GM18861 (cell line): ENCODE results near the gene ITIH2.
"Not testable (repeated sequence)": the region's sequence is repeated elsewhere in the genome, so short reads cannot be mapped to it uniquely, and the experiment has no call there.

Experiments used
- ATAC-seq: cut with Tn5 transposase; IDR thresholded peaks from one replicate; pipeline ENCODE4 v1.9.1; 2021; ENCODE audit not compliant: unreplicated experiment

The ITIH2 gene, protein sequence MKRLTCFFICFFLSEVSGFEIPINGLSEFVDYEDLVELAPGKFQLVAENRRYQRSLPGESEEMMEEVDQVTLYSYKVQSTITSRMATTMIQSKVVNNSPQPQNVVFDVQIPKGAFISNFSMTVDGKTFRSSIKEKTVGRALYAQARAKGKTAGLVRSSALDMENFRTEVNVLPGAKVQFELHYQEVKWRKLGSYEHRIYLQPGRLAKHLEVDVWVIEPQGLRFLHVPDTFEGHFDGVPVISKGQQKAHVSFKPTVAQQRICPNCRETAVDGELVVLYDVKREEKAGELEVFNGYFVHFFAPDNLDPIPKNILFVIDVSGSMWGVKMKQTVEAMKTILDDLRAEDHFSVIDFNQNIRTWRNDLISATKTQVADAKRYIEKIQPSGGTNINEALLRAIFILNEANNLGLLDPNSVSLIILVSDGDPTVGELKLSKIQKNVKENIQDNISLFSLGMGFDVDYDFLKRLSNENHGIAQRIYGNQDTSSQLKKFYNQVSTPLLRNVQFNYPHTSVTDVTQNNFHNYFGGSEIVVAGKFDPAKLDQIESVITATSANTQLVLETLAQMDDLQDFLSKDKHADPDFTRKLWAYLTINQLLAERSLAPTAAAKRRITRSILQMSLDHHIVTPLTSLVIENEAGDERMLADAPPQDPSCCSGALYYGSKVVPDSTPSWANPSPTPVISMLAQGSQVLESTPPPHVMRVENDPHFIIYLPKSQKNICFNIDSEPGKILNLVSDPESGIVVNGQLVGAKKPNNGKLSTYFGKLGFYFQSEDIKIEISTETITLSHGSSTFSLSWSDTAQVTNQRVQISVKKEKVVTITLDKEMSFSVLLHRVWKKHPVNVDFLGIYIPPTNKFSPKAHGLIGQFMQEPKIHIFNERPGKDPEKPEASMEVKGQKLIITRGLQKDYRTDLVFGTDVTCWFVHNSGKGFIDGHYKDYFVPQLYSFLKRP

DNA sequence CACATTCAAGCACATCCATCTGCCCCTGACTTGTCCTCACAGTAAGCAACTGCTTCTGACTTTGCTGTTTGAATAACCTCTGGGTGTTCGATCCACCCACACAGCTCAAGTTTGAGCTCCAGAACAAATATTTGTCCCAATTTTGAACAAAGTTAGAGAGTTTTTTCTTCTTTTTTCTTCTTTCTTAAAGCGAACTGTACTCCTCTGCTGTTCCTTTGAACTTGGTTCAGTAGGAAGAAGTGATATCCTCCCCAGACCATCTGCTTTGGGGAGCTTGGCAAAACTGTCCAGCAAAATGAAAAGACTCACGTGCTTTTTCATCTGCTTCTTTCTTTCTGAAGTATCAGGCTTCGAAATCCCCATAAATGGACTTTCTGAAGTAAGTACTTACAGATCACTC lies at the start of gene ITIH2:
ITIH2 (plus strand) TSS at position 177 of the 400 bp plus-strand sequence; CDS start at position 296, 119 bp downstream.
- no peak for ATAC-seq

DNA sequence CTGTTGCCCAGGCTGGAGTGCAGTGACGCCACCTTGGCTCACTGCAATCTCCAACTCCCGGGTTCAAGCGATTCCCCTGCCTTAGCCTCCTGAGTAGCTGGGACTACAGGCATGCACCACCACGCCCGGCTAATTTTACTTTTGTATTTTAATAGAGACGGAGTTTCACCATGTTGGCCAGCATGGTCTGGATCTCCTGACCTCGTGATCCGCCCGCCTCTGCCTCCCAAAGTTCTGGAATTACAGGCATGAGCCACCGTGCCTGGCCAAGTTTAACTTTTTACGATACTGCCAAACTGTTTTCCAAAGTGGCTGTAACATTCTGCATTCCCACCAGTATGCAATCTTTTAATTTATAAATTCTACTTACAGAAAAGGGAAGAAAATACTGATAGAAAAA lies 46.0 kb upstream of the ITIH2 start:
- ATAC-seq, result not testable (repeated sequence)

DNA sequence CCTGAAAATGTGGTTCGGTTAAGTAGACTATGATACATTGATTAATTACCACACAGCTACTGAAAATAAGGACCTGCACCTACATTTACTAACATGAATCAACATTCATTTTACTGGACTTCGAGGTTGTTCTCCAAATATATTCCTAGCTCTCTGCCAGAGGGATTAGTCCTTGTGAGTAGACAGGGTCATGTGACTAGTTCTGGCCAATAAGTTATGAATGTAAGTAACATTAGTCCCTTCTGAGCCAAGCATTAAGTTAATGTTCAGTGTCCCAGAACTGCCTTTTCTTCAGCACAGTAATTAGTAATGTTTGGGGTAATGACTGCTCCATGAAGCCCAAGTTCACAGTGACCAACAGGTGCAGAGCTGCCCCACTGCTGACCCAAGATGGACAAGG lies 45.6 kb upstream of the ITIH2 start:
- no peak for ATAC-seq

DNA sequence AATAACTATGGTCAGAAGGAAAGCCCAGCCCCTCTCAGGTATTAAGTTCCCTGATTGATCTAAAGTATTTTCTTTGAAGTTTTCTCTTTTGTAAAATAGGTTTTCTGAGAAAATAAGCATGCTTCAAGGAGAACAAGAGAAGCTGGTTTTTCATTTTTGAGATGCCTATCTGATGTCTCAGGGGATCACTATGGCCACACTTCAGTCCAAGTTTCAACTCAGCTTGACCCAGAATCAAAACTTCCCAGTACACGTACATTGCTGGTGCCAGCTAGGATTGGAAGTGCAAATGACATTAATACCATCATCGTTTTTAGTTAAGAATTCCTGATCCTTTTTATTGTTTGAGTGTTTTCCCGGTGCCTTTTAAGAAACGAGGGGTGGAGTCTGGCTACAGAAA lies 43.6 kb upstream of the ITIH2 start:
- ATAC-seq, result no peak

DNA sequence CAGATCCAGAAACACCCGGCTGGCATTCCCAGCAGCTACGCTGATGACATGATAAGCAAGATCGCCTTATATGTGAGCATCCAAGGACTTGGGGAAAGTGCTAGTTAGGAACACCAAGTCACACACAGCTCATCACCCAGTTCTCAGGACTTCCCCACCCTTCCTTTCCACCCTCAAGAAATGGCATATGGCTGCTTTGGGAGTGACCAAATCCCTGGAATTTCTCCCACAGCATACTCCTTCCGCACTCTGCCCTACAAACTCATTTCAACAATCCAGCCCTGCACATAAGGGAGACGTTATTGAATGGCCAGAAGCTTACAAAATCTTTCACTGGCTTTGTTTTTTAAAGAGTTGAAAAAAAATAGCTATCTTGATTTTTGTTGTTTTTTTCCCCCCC lies 40.6 kb upstream of the ITIH2 start:
- ATAC-seq, result no peak

DNA sequence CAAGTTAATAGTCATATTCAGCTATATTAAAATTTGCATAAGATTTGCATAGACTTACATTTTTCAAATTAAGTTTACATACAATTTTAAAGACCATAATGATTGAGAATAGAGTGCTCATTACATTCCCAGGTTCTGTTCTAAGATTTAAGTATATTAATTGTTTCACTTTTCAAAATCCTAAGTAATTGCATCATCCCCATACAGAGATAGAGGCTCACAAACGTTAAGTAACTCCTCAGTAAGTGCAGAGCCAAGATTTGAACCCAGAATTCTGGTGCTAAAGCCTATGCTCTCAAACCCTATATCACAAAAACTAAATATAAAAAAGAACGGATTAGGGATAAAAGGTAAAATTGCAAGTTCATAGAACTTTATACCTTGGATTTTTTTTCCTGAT lies 38.4 kb upstream of the ITIH2 start:
- ATAC-seq, result no peak

DNA sequence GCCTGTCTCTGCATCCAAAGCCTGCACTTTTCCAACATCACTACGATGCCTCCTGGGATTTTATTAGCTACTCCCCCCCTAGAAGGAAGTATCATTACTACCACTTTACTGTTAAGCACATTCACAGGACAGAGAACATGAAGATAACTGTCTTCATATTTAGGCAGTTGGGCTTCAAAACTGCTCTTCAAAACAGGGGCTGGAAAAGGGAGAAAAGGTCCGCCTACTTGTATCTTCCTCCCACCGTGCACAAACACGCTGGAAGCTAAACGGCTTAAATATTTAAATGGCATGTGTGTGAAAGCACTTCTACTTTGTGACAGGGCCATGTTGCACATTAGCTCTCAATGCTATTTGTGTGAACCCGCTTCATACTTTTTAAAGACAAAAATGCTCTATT lies 37.3 kb upstream of the ITIH2 start:
- ATAC-seq, result no peak

DNA sequence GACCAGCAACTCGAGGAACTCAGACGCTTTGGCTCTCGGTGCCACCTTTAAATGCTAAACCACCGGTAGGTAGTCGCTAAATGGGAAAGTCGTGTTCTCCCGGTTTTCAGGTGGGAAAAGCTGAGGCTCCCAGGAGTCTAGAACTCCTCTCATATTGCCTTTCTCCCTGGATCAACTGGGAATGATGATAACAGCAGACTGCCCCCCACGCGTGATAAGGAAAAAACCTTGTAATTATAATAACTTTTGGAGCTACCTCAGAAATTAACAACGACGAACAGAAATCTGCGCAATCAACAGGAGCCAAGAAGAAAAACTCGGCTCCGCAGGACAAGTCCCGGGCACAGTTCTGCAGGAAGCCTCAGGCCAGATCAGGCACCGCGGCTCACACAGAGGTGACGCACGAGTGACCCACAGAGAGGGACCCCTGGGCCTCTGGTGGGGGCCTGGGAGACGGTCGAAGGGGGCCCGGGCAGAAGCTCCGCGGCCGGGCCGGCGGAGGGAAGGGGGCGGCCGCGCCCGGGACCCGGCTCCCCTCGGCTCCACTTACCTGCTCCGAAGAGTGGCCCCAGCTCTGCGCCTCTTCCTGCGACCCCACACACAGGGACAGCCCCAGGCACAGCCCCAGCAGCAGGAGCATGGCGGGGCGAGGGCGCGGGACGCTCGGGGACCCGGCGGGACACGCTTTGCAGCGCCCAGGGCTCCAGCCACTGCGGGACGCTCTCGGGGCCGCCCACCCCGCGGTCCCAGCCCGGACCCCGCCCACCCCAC lies 36.7 kb upstream of the ITIH2 start, which contains the start of gene ITIH5:
ITIH5 (minus strand) TSS at position 714 of the 771 bp plus-strand sequence; CDS start at position 640, 74 bp downstream.
- no peak for ATAC-seq

DNA sequence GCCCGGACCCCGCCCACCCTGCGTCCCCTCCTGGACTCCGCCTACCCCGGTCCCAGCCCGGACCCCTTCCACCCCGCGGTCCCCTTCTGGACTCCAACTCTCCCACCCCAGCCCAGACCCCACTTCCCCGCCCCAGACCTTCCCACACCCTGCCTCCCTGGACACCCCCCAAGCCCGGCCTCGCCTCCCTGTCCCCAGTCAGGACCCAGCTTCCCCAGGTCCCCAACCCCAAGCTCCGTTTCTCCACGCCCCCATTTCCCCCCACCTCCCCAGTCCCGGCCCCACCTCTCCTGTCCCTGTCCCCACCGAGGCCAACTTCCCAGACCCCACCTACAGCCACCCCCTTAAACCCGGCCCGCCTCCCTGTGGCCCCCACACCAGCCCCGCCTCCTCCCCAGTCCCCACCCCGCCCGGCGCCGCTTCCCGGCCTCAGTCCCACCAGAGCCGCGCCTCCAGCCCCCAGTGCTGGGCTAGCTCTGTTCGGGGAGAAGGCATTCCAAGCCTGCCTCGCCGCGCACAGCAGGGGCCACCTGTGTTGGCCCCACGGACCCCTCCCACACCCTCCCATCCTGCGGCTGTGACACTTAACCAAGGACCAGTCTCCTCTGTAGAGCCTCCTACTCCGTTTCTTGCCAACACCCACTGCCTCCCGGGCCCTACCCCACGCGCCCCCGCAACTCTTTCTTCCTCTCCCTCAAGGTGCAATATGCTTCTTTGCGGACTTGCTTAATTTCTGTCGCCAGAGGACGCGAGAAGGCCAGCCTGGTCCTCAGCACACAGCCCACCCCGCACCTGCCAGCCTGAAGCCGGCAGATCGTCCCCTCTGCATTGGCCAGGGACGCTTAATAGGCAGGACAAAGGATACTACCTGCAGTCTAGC lies 35.6 kb upstream of the ITIH2 start:
- ATAC-seq, result no peak

DNA sequence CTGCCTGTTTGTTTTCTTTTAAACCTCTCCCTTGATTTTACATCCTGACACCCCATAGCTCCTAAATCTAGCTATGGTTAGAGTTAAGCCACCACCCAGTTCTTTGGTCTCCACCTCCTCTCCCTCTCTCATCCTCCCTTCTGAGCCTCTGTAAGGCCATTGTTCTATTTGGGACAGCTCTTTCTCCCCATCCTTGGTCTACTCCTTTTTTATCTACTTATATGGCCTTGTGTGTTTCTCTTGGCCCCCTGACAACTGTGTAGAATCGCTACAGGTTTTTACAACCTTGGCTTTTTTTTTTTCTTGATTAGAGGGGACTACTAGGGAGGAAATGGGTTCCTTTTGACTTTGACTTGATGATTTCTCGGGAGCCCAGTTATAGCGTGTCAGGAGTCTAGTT lies 33.0 kb upstream of the ITIH2 start:
- no peak for ATAC-seq

DNA sequence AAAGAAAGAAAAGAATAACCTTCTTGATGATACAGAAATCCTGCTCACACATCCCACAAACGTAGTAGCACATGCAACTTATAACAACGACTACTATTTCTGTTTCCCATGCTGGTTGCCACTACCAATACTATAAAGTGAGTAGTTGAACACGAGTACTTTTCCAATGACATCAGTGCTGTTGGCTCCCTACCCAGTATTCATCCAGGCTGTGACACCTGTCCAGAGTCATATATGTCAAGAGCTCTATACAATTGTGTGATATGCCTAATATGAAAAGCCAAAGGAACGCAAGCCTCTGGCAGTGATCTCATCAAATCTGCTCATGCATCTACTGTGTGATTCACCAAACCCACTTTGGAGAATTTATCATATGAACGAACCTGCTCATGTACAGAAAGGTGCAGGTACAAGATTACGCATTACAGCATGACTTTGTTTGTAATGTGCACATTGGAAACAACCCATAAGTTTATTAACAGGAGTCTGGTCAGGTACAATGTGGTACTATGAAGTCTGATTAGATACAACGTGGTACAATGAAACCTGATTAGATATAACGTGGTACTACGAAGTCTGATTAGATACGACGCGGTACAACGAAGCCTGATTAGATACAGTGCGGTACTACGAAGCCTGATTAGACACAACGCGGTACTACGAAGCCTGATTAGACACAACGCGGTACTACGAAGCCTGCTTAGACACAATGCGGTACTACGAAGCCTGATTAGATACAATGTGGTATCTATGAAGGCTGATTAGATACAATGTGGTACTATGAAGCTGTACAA lies 30.6 kb upstream of the ITIH2 start:
- ATAC-seq, result no peak

DNA sequence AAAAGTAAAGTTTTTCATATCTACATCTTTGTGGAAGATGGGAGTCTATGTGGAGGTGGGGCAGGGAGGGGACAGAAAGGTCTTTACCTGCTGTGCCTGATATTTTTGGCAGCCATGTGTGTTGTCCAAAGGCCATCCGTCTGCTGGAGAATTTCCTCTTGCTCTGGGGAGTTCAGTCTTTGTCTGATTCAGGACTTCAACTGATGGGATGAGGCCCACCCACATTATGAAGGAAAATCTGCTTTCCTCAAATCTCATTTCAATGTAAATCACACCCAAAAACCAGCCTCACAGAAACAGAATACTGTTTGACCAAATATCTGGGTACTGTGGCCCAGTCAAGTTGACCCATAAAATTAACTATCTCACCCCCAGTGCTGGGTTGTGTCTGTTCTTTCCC lies 23.9 kb upstream of the ITIH2 start:
- ATAC-seq, result no peak

DNA sequence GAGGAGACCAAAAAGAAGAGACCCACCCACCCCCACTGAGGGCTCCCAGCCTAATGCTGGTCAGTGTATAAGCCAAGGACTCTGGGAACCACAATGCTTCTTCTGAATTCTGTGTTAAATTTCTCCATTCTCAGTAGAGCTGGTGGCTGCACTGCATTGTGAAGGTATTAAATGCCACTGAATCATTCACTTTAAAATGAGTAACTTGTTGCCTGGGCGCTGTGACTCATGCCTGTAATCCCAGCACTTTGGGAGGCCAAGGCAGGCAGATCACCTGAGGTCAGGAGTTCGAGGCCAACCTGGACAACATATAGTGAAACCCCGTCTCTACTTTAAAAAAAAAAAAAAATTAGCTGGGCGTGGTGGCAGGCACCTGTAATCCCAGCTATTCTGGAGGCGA lies 23.0 kb upstream of the ITIH2 start:
- not testable (repeated sequence) for ATAC-seq

DNA sequence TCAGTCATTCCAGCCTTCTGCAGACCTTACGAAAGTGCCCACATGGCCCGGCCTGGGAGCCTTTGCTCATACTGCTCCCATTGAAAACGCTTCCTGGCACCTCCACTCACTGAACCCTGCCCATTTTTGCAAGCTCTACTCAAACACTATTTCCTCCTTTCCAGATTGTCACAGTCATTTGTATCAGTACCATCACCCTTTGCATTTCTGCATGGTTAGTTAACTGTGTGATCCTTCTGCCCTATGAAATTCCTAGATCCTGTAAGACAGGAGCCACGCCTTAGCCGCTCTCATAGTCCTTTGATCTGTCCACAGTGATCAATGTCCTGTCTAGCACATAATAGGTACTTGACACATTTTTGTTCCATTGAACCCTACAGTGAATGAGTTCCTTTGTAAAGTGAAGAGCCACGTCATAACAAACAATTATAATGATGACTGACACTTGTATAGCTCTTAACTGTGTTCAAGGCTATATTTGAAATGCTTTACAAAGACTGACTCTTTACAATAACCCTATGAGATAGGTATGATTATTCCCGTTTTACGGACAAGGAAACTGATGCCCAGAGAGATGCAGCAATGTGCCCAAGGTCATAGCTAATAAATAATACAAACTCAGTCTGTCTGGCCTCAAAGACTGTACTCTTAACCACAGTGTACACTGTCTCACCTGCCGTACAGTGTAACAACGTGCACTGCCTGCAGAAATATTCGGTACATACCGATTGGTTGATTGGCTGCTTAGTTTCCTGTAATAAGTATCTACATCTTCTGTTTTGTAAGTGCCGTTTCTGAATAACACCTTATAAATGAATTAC lies 16.6 kb upstream of the ITIH2 start:
- no peak for ATAC-seq

DNA sequence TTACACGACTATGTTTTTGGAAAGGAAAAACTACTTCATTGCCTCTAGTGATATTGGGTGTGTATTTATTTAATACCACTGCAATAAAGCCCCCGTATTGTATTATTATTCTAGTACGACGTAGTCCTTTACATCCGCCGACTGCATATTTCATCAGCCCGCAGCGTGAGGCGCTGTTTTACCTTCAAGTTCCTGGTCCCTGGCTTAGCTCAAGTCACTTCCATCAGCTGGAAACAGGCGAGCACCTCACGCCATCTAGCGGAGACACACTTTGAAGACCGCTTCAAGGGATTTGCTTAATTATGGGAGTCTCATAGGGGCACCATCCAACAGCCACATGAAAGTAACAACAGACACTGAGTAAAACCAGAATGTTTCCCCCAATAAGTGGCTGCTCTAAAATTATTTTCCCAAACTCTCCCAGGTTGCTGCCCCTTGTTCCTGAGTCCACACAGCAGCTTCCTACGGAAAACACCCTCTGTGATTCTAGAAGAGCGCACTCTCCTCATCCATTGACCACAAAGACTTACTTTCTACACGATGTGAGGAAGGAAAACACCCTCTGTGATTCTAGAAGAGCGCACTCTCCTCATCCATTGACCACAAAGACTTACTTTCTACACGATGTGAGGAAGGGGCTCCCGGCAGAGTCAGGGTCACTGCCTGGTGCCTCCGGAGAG lies 15.7 kb upstream of the ITIH2 start:
- ATAC-seq, result peak; percentile 96

DNA sequence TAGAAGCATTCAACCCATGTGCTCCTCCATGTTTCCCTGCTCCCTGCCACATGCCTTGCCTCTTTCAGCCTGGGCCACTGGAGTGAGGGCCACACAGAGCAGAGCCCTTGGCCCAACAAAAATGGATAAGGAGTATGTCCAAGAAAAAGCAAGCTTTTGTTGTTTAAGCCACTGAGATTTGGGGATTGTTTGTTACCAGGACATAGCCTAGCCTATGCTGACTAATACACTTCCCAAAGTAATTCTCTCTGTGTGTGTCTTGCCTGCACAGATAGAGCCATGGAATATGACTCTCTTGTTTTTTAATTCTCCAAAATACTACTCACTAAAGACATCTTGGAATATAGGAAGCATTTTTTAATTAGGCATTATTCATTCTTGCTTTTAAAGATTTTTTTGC lies 13.5 kb upstream of the ITIH2 start:
- ATAC-seq, result no peak

DNA sequence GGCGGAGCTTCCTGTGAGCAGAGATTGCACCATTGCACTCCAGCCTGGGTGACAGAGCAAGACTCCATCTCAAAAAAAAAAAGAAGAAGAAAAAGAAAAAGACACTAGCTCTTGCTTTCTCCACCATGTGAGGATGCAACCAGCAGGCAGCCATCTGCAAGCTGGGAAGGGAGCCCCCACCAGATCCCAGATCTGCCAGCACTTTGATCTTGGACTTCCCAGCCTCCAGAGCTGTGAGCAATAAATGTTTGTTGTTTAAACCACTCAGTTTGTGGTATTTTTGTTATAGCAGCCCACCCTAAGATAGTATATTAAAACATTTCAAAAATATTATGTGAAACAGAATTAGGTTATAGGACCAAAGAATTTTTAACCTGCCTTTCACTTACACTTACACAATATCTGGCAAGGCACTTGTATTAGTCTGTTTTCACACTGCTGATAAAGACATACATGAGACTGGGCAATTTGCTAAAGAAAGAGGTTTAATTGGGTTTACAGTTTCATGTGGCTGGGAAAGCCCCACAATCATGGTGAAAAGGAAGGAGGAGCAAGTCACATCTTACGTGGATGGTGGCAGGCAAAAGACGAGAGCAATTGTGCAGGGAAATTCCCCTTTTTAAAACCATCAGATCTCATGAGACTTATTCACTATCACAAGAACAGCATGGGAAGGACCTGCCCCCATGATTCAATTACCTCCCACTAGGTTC lies 12.1 kb upstream of the ITIH2 start:
- not testable (repeated sequence) for ATAC-seq
